GM12865 (cell line): ENCODE results near the gene THSD4.

Experiments
- DNase-seq: peaks from one replicate; pipeline ENCODE4 v3.0.0; 2010; ENCODE audit warnings: low read depth
- H3K4me3 ChIP-seq: 2 replicates; pipeline ENCODE4 v1.5.1; 2011; ENCODE audit warnings: mild to moderate bottlenecking, low read depth, low read length, control low read depth
- TF ChIP-seq, protein P1 (sequence below): IDR thresholded peaks from 2 replicates; pipeline ENCODE4 v1.5.1; 2011; ENCODE audit warnings: low read length, control low read depth, low read depth, inconsistent platforms; ENCODE audit not compliant: insufficient read depth; ENCODE audit errors: missing control alignments

THSD4 gene

GRCh38 chr15:71600237-71600636, 485.0 kb downstream of the THSD4 start:
- DNase-seq = no peak
- H3K4me3 ChIP-seq = no peak overlapping the region
- TF ChIP-seq, protein P1, sequence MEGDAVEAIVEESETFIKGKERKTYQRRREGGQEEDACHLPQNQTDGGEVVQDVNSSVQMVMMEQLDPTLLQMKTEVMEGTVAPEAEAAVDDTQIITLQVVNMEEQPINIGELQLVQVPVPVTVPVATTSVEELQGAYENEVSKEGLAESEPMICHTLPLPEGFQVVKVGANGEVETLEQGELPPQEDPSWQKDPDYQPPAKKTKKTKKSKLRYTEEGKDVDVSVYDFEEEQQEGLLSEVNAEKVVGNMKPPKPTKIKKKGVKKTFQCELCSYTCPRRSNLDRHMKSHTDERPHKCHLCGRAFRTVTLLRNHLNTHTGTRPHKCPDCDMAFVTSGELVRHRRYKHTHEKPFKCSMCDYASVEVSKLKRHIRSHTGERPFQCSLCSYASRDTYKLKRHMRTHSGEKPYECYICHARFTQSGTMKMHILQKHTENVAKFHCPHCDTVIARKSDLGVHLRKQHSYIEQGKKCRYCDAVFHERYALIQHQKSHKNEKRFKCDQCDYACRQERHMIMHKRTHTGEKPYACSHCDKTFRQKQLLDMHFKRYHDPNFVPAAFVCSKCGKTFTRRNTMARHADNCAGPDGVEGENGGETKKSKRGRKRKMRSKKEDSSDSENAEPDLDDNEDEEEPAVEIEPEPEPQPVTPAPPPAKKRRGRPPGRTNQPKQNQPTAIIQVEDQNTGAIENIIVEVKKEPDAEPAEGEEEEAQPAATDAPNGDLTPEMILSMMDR = no peak

DNA sequence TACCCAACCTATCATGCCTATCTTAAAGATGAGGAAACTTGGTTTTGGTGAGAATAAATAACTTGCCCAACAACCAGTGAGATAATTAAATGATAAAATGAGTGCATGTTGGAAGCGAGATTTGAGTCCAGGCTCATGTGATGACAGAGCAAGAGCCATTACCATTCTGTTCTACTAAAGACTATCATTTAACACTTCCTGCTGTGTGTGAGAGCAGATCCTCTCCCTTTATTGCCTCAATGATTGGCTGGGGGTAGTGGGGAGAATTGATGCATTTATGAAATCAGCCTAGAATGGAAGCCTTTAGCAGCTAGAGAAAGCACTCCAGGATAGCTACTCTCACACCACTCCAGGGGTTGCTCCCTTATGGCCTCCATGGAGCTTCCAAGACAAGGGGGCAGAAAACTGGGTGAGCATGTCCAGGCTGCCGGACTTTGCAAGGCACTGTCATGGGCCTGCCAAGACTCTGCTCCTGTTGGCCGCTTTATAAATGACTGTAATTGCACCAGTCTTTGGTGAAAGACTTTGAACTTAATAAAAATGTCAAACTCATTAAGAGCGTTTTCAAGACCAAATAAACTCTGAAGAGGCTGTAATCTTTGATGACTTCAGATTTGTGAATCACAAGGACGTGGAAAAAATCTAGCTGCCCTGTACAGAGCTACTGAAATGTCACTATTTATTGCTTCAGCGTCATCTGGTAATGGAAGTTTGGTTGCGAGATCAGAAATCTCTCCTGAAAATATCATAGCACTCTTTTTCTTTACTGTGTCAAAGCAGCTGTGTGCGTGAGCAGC, 486.0 kb downstream of the THSD4 start:
- DNase-seq = no peak
- TF ChIP-seq, protein P1 = no peak
- no peak overlapping the region for H3K4me3 ChIP-seq

GRCh38 chr15:71603379-71603778, 488.1 kb downstream of the THSD4 start:
- TF ChIP-seq, protein P1 = no peak
- H3K4me3 ChIP-seq = no peak overlapping the region
- DNase-seq = no peak

- H3K4me3 ChIP-seq = no peak overlapping the region
- no peak for DNase-seq
- TF ChIP-seq, protein P1 = no peak
Measured at GRCh38 chr15:71607383-71607782, 492.1 kb downstream of the THSD4 start.

- DNase-seq = no peak
- H3K4me3 ChIP-seq = no peak overlapping the region
- TF ChIP-seq, protein P1 = no peak
Measured at GRCh38 chr15:71610728-71611552, 495.7 kb downstream of the THSD4 start.

GRCh38 chr15:71611553-71612396, 496.5 kb downstream of the THSD4 start:
- DNase-seq = no peak

More at GRCh38 chr15:71611553-71612396, 496.5 kb downstream of the THSD4 start:
- H3K4me3 ChIP-seq = no peak overlapping the region
- TF ChIP-seq, protein P1 = no peak
